H1 (cell line): ENCODE measurements around the gene MSMP. TPM values are rescaled to one million over a fixed set of nuclear protein-coding genes. Genes with fewer than 3 reads are reported as not detected.

Source experiments
- CTCF ChIA-PET: fragments of 300-600 bp; sonication (Branson Sonifier 250); formaldehyde crosslinking; loops from one replicate; lab custom pipeline; 2021; ENCODE audit not compliant: partially characterized antibody; lab: Charles Lee
- POLR2A ChIA-PET: fragments of 300-600 bp; sonication (Branson Sonifier 250); formaldehyde crosslinking; loops from one replicate; lab custom pipeline; 2021; ENCODE audit warnings: inconsistent platforms; ENCODE audit not compliant: partially characterized antibody; lab: Charles Lee
- DNase-seq, 2 experiments: peaks; one replicate each; pipeline versions ENCODE4 v3.0.0 to v3.0.0-alpha.2; 2010 to 2022; ENCODE audit warnings: low spot score in 2 of 2, low read depth in 1 of 2, mixed read lengths in 1 of 2
- FAIRE-seq: peaks from 2 replicates; lab custom pipeline; 2011; peaks lifted over from hg19 to GRCh38; lab: Jason Lieb, UNC
- H2AFZ ChIP-seq: 2 replicates; pipeline ENCODE4 v1.8.1; 2012; ENCODE audit warnings: low read length, inconsistent platforms
- H2AK5ac ChIP-seq: 2 replicates; pipeline ENCODE4 v1.6.1; 2013; ENCODE audit warnings: low read depth, low read length
- H2BK120ac ChIP-seq: replicated peaks from 2 replicates; pipeline ENCODE3; 2013; ENCODE audit warnings: low read depth, low read length, inconsistent platforms
- H2BK12ac ChIP-seq: 2 replicates; pipeline ENCODE4 v1.6.1; 2013; ENCODE audit warnings: low read depth, low read length
- H2BK15ac ChIP-seq: 2 replicates; pipeline ENCODE4 v1.6.1; 2013; ENCODE audit warnings: low read length
- H2BK20ac ChIP-seq: 2 replicates; pipeline ENCODE4 v1.6.1; 2013; ENCODE audit warnings: low read length
- H2BK5ac ChIP-seq: 2 replicates; pipeline ENCODE4 v1.6.1; 2013; ENCODE audit warnings: low read depth, low read length
- H3K14ac ChIP-seq: 2 replicates; pipeline ENCODE4 v1.6.1; 2013; ENCODE audit warnings: inconsistent platforms; ENCODE audit not compliant: insufficient read length
- H3K18ac ChIP-seq: 2 replicates; pipeline ENCODE4 v1.6.1; 2013; ENCODE audit warnings: low read length; ENCODE audit errors: extremely low read depth
- H3K23ac ChIP-seq: 2 replicates; pipeline ENCODE4 v1.6.1; 2013; ENCODE audit warnings: inconsistent platforms; ENCODE audit not compliant: insufficient read length
- H3K23me2 ChIP-seq: 2 replicates; pipeline ENCODE4 v1.6.1; 2013; ENCODE audit warnings: low read depth, low read length
- H3K27ac ChIP-seq: 2 replicates; pipeline ENCODE4 v1.6.1; 2011; ENCODE audit warnings: low read depth, low read length, inconsistent platforms
- H3K27me3 ChIP-seq, 4 experiments: replicated peaks in 1 of 4; 1 replicate in 1 of 4; 2 replicates in 3 of 4; pipeline versions ENCODE4 v1.6.1 to v1.8.1; 2011 to 2013; ENCODE audit warnings: low read length in 3 of 4, mild to moderate bottlenecking in 3 of 4, inconsistent platforms in 2 of 4, mixed read lengths in 2 of 4, moderate library complexity in 1 of 4; ENCODE audit not compliant: control insufficient read depth in 3 of 4, insufficient read depth in 3 of 4; ENCODE audit errors: extremely low read depth in 1 of 4
- H3K36me3 ChIP-seq, 4 experiments: 2 replicates each; pipeline versions ENCODE4 v1.6.1 to v1.8.1; 2011 to 2013; ENCODE audit warnings: mild to moderate bottlenecking in 4 of 4, low read length in 3 of 4, moderate library complexity in 2 of 4, control low read depth in 1 of 4, inconsistent platforms in 1 of 4; ENCODE audit not compliant: insufficient read depth in 4 of 4, control insufficient read depth in 2 of 4
- H3K4ac ChIP-seq: replicated peaks from 2 replicates; pipeline ENCODE3; 2013; ENCODE audit warnings: low read length, low read depth, mixed read lengths, inconsistent platforms; ENCODE audit not compliant: insufficient read length
- H3K4me1 ChIP-seq, 4 experiments: replicated peaks in 1 of 4; 1 replicate in 1 of 4; 2 replicates in 3 of 4; pipeline versions ENCODE4 v1.6.1 to v1.8.1; 2011 to 2013; ENCODE audit warnings: low read length in 3 of 4, inconsistent platforms in 2 of 4, mixed read lengths in 1 of 4; ENCODE audit not compliant: insufficient read depth in 4 of 4, control insufficient read depth in 3 of 4
- H3K4me2 ChIP-seq, 2 experiments: 2 replicates each; pipeline versions ENCODE4 v1.6.1 to v1.8.1; 2011 to 2013; ENCODE audit warnings: low read depth in 2 of 2, low read length in 2 of 2, control low read depth in 1 of 2, inconsistent platforms in 1 of 2, mild to moderate bottlenecking in 1 of 2; ENCODE audit not compliant: insufficient read depth in 1 of 2
- H3K4me3 ChIP-seq, 4 experiments: fragments of 200-600, 300-600 bp in 1 of 4; sonication (generic), shearing (Covaris generic), sonication (Bioruptor Twin) in 1 of 4; 2 replicates each; pipeline versions ENCODE4 v1.5.1 to v1.8.1; 2011 to 2016; ENCODE audit warnings: low read length in 4 of 4, low read depth in 3 of 4, control low read depth in 2 of 4, inconsistent platforms in 2 of 4, mild to moderate bottlenecking in 2 of 4, mixed read lengths in 1 of 4, moderate library complexity in 1 of 4; ENCODE audit not compliant: insufficient read depth in 2 of 4; ENCODE audit errors: extremely low read depth in 1 of 4
- H3K56ac ChIP-seq: replicated peaks from 2 replicates; pipeline ENCODE3; 2013; ENCODE audit warnings: low read depth, mild to moderate bottlenecking, mixed read lengths, low read length, inconsistent platforms; ENCODE audit not compliant: insufficient read length
- H3K79me1 ChIP-seq: 2 replicates; pipeline ENCODE4 v1.6.1; 2013; ENCODE audit warnings: low read depth, low read length, control low read depth
- H3K79me2 ChIP-seq, 2 experiments: 2 replicates each; pipeline versions ENCODE4 v1.6.1 to v1.8.1; 2012 to 2013; ENCODE audit warnings: low read length in 2 of 2, mild to moderate bottlenecking in 2 of 2, inconsistent platforms in 1 of 2; ENCODE audit not compliant: insufficient read depth in 2 of 2, control insufficient read depth in 1 of 2
- H3K9ac ChIP-seq, 4 experiments: replicated peaks in 1 of 4; 1 replicate in 1 of 4; 2 replicates in 3 of 4; pipeline versions ENCODE4 v1.6.1 to v1.8.1; 2011 to 2013; ENCODE audit warnings: low read depth in 3 of 4, low read length in 3 of 4, control low read depth in 2 of 4, mild to moderate bottlenecking in 2 of 4, moderate library complexity in 2 of 4, inconsistent platforms in 1 of 4; ENCODE audit errors: extremely low read depth in 1 of 4
- H3K9me3 ChIP-seq, 2 experiments: 2 replicates each; pipeline versions ENCODE4 v1.6.1 to v1.8.1; 2012 to 2013; ENCODE audit warnings: mild to moderate bottlenecking in 2 of 2, moderate library complexity in 2 of 2, control low read depth in 1 of 2, inconsistent platforms in 1 of 2, low read depth in 1 of 2, low read length in 1 of 2, mixed read lengths in 1 of 2; ENCODE audit not compliant: insufficient read depth in 2 of 2
- H4K20me1 ChIP-seq, 2 experiments: replicated peaks in 1 of 2; 2 replicates each; pipeline versions ENCODE3 to v1.8.1; 2011 to 2013; ENCODE audit warnings: inconsistent platforms in 2 of 2, low read length in 2 of 2, mild to moderate bottlenecking in 1 of 2; ENCODE audit not compliant: insufficient read depth in 2 of 2, control insufficient read depth in 1 of 2
- H4K5ac ChIP-seq: 2 replicates; pipeline ENCODE4 v1.6.1; 2013; ENCODE audit warnings: low read length, low read depth, mixed read lengths, inconsistent platforms; ENCODE audit not compliant: insufficient read length
- H4K8ac ChIP-seq: 2 replicates; pipeline ENCODE4 v1.8.0; 2013; ENCODE audit warnings: mild to moderate bottlenecking, moderate library complexity, low read length, inconsistent platforms; ENCODE audit not compliant: insufficient read depth; ENCODE audit errors: extremely low read depth
- H4K91ac ChIP-seq: replicated peaks from 2 replicates; pipeline ENCODE3; 2013; ENCODE audit warnings: low read length, mixed read lengths, inconsistent platforms; ENCODE audit not compliant: insufficient read length
- CBX8 ChIP-seq: fragments of 300-800, 300-1000 bp; sonication (generic); IDR thresholded peaks from 2 replicates; pipeline ENCODE4 v1.7.1; 2016; ENCODE audit warnings: low read depth, low read length, borderline replicate concordance
- GTF2F1 ChIP-seq: IDR thresholded peaks from 2 replicates; pipeline ENCODE4 v1.6.1; 2012; ENCODE audit warnings: low read depth, low read length, improper control_type of control experiment, borderline replicate concordance
- MAFK ChIP-seq: IDR thresholded peaks from 2 replicates; pipeline ENCODE4 v1.6.1; 2012; ENCODE audit warnings: low read depth, mild to moderate bottlenecking, improper control_type of control experiment, low read length
- SRF ChIP-seq: IDR thresholded peaks from 2 replicates; pipeline ENCODE4 v1.6.1; 2011; ENCODE audit warnings: mild to moderate bottlenecking, low read depth, low read length, moderate library complexity
- TAF7 ChIP-seq: optimal IDR thresholded peaks from 2 replicates; pipeline ENCODE3; 2011; ENCODE audit warnings: low read depth, mild to moderate bottlenecking, inconsistent platforms, low read length, moderate library complexity, borderline replicate concordance
- WGBS, 2 experiments: shearing (Covaris generic) in 1 of 2; methylation state at CpG; one replicate each; pipeline versions ENCODE4 v1.1.6 to v1.1.7; 2013 to 2015; ENCODE audit warnings: low lambda C conversion rate in 2 of 2, mixed read lengths in 2 of 2, inconsistent platforms in 1 of 2, low coverage in 1 of 2, missing lambda C conversion rate in 1 of 2; ENCODE audit not compliant: insufficient replicate concordance in 2 of 2, insufficient coverage in 1 of 2, insufficient read length in 1 of 2; ENCODE audit errors: extremely low coverage in 1 of 2, missing lambda C conversion rate in 1 of 2; 5-methylcytosine and 5-hydroxymethylcytosine counted together
- polyA plus RNA-seq, 7 experiments: library from polyadenylated mRNA; depleted of rRNA in 3 of 7; stranded (reverse) in 5 of 7; unstranded in 2 of 7; fragments of >200 nt in 5 of 7; fragments of 200-250 nt in 2 of 7; gene quantifications; 1 replicate in 5 of 7; 2 replicates in 1 of 7; 4 replicates in 1 of 7; pipeline versions ENCODE4 v1.2.1 to v1.2.3, GENCODE V29; 2011 to 2013; ENCODE audit warnings: missing spikeins in 2 of 7, mixed read lengths in 2 of 7
- total RNA-seq: library from RNA; stranded (reverse); fragmentation: NEBNext Ultra II Directional; extraction: Animal tissue kit (Norgen Biotek cat#: 25700); gene quantifications from 2 replicates; pipeline ENCODE4 v1.2.1, GENCODE V29; 2021

Gene MSMP
- total and polyA plus RNA-seq, 2 of the 8 experiments (the other 6 are each of a cell fraction or from before 2014, with no cell fraction given): 0.53 TPM; not detected in 1

DNA sequence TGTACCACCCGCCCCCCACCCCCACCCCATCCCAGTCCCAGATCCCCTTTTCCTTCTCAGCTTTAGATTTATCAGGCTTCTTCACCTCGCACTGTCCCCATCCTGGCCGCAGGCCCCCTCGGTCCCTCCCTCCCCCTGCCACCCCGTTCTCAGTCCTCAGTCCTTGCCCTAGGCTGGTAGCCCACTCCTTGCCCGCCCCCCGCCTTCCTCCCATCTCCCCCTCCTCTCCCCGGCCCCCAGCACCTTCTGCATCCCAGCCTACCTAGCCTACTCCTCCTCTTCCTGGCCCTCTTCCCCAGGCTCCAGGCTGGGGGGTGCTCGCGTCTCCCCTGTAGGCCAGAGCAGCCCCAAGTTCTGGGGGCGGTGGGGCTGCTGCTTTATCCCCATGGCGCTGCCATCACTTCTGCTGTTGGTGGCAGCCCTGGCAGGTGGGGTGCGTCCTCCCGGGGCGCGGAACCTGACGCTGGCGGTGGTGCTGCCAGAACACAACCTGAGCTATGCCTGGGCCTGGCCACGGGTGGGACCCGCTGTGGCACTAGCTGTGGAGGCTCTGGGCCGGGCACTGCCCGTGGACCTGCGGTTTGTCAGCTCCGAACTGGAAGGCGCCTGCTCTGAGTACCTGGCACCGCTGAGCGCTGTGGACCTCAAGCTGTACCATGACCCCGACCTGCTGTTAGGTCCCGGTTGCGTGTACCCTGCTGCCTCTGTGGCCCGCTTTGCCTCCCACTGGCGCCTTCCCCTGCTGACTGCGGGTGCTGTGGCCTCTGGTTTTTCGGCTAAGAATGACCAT lies 38.1 kb upstream of the MSMP start:
- H3K27ac ChIP-seq: no peak overlapping the region
- TF ChIP-seq SRF (no peak), TAF7 (no peak), GTF2F1 (no peak), CBX8 (no peak), MAFK (no peak)

More for the DNA sequence above, 38.1 kb upstream of the MSMP start:
- ChIA-PET CTCF (interaction anchor here (0.7 to 2.6 kb wide), 14 partner anchors 11 to 135 kb away, joined by 3 to 26 read pairs (median 3); partner anchors contain the start of genes HINT2 and SPAG8), POLR2A (interaction anchor here (0.7 to 3.9 kb wide), 9 partner anchors 12 to 56 kb away, joined by 3 to 38 read pairs (median 4); partner anchors contain the start of genes FAM221B, HINT2, SPAG8 and TMEM8B)
- Histone ChIP-seq H3K9me3 (no peaks in the 10 kb centered on the region), H3K14ac (no peak overlapping the region), H4K20me1 (no peaks in the 10 kb centered on the region), H3K36me3 (no peaks in the 10 kb centered on the region), H4K5ac (no peak overlapping the region), H3K18ac (no peak overlapping the region; the same call in 1 of the 2 replicates), H3K4me1 (peaks cover 5 to 13% (median 7%) of the 10 kb centered on the region in 4 experiments; a peak in 6 of 7 replicates), H2AK5ac (0 out of 2 replicates have a peak overlapping the region, but pooled peaks have one; percentile 65), H2BK5ac (no peak overlapping the region), H4K91ac (no peak overlapping the region), H3K79me1 (no peaks in the 10 kb centered on the region), H2BK120ac (no peak overlapping the region), H2BK15ac (peak overlapping the region; percentile 16; the same call in 1 of the 2 replicates), H2BK12ac (0 out of 2 replicates have a peak overlapping the region, but pooled peaks have one; percentile 50), H3K56ac (no peak overlapping the region), H3K27me3 (peaks cover 0 to 10% (median 0%) of the 10 kb centered on the region in 4 experiments; a peak in 4 of 7 replicates), H3K4me3 (peak overlapping the region in 2 of 4 experiments; percentile 65 to 67; a peak in 6 of 8 replicates), H3K4me2 (peak overlapping the region; percentile 46 to 91), H3K79me2 (no peaks in the 10 kb centered on the region), H3K4ac (no peak overlapping the region), H2AFZ (no peak overlapping the region), H3K23me2 (peaks cover 5% of the 10 kb centered on the region; the same call in 1 of the 2 replicates), H3K9ac (no peak overlapping the region), H3K23ac (no peak overlapping the region), H4K8ac (peak overlapping the region; percentile 11; the same call in 1 of the 2 replicates), H2BK20ac (no peak overlapping the region)
- no peak for FAIRE-seq
- 86% methylated on average over 26 of the region's 34 CpGs; no CpG with 5 or more reads in 1 of the 2 experiments for WGBS, 2 experiments
- no peak for DNase-seq
